Aortic smooth muscle cell (primary cell): ENCODE data around the gene IL31RA. TPM values are rescaled to one million over a fixed set of nuclear protein-coding genes. Genes with fewer than 3 reads are reported as not detected.

Experiments
- total RNA-seq: library from RNA; depleted of rRNA; stranded (reverse); fragments of >200 nt; gene quantifications from 2 replicates; pipeline ENCODE4 v1.2.3, GENCODE V29; 2014

The IL31RA gene
- 0.25 and 0.26 TPM in 2 replicates for total RNA-seq

DNA sequence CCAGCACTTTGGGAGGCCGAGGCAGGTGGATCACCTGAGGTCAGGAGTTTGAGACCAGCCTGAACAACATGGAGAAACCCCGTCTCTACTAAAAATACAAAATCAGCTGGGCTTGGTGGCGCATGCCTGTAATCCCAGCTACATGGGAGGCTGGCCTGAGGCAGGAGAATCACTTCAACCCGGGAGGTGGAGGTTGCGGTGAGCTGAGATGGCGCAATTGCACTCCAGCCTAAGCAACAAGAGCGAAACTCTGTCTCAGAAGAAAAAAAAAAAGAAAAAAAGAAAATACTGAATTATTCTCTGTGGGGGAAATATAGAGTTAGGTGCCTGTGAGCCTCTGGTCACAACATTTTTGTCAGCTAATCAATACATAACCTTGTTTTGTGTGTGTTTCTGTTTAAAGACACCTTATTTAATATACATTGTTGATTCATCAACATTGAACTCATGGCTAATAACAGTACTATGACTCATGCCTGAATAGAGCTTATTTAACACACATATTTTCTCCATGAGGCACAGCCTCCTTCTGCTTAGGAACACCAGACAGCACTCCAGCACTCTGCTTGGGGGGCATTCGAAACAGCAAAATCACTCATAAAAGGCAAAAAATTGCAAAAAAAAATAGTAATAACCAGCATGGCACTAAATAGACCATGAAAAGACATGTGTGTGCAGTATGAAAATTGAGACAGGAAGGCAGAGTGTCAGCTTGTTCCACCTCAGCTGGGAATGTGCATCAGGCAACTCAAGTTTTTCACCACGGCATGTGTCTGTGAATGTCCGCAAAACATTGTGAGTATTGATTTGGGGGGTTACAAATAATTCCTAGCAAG is at the start of gene IL31RA:
IL31RA (plus strand) TSS at position 519 of the 836 bp plus-strand sequence; CDS start at position 733, 214 bp downstream.

Other genes starting within 250 kb of the IL31RA start
- 23.5 and 24.7 TPM in 2 replicates for gene SLC38A9, start 139.0 kb upstream of the IL31RA start, total RNA-seq
- not detected in 2 replicates for gene DDX4, start 113.3 kb upstream of the IL31RA start, total RNA-seq
- 794 and 888 TPM in 2 replicates for gene IL6ST, start 143.6 kb downstream of the IL31RA start, total RNA-seq